Psoas muscle (tissue), 8 donors: ENCODE results near the gene NLN. TPM values are rescaled to one million over a fixed set of nuclear protein-coding genes. Genes with fewer than 3 reads are reported as not detected.

Source experiments
- ATAC-seq, 4 donors: fragments of 200-7000 bp; cut with Tn5 transposase; one replicate each; pipeline ENCODE4 v1.9.1; 2020; ENCODE audit warnings: moderate library complexity in 3 of 4, mild to moderate bottlenecking in 2 of 4
- DNase-seq, 2 donors: peaks; one replicate each; pipeline ENCODE4 v3.0.0-alpha.2; 2020
- H3K27ac ChIP-seq: fragments of 200-600 bp; one replicate; pipeline ENCODE4 v1.8.0; 2022
- H3K27me3 ChIP-seq, 3 donors: fragments of 200-600 bp in 1 of 3; one replicate each; pipeline versions ENCODE4 v1.6.1 to v1.8.0; 2013 to 2022; ENCODE audit warnings: low read length in 2 of 3, mild to moderate bottlenecking in 2 of 3, moderate library complexity in 1 of 3; ENCODE audit not compliant: insufficient read depth in 3 of 3
- H3K36me3 ChIP-seq, 2 donors: fragments of 200-600 bp in 1 of 2; one replicate each; pipeline versions ENCODE4 v1.6.1 to v1.8.0; 2013 to 2022; ENCODE audit warnings: low read depth in 1 of 2, mild to moderate bottlenecking in 1 of 2, moderate library complexity in 1 of 2; ENCODE audit not compliant: insufficient read depth in 1 of 2
- H3K4me1 ChIP-seq: fragments of 200-600 bp; one replicate; pipeline ENCODE4 v1.8.0; 2022
- H3K4me3 ChIP-seq: fragments of 200-600 bp; one replicate; pipeline ENCODE4 v1.8.0; 2022; ENCODE audit warnings: mild to moderate bottlenecking
- H3K9me3 ChIP-seq: fragments of 200-600 bp; one replicate; pipeline ENCODE4 v1.8.0; 2022
- WGBS, 3 donors: extraction: QIAGEN DNeasy Blood & Tissue Kit; methylation state at CpG; one replicate each; pipeline versions ENCODE4 v1.1.6 to v1.1.7; 2013; 5-methylcytosine and 5-hydroxymethylcytosine counted together
- intact Hi-C, 2 donors: fragments of 100-400 bp; cut with DNase I; formaldehyde crosslinking; loops; one replicate each; pipeline versions ENCODE4 v1.11.0 to v1.14.2; 2022
- polyA plus RNA-seq, 3 donors: library from polyadenylated mRNA; stranded (reverse); fragments of 200-250 nt; gene quantifications; one replicate each; pipeline ENCODE4 v1.2.3, GENCODE V29; 2013
- total RNA-seq, 4 donors: library from RNA; stranded (reverse); fragmentation: NEBNext Ultra II Directional in 2 of 4; extraction: Animal tissue kit (Norgen Biotek cat#: 25700) in 2 of 4; gene quantifications; one replicate each; pipeline versions ENCODE4 v1.2.1 to v1.2.4, GENCODE V29; 2021 to 2023
- TF ChIP-seq, protein P1 (sequence below): fragments of 200-600 bp; IDR thresholded peaks from one replicate; pipeline ENCODE4 v1.8.0; 2022; ENCODE audit warnings: antibody characterized with exemption
- donor health status: healthy with polysubstance abuse.
- donor health status: DM: no; HTN: no; CAD: no; lungs with moderate emphysema.
- donor health status: Bipolar disorder and iron deficiency.
- donor health status: healthy.
- donor health status: DM: yes; HTN: yes; CAD: no.
- donor health status: DM: no; HTN: no; CAD: no.
- donor health status: DM: no; HTN: no; CAD: no.
- donor health status: DM: yes; HTN: yes; CAD: no.

The NLN gene
- total and polyA plus RNA-seq, 7 donors: 9.8 to 69.9 (median 31.4) TPM

- no peak for ATAC-seq
- Histone ChIP-seq H3K4me3 (no peak overlapping the region), H3K4me1 (peaks cover 15% of the 10 kb centered on the region), H3K27ac (no peak overlapping the region), H3K27me3 (no peaks in the 10 kb centered on the region), H3K9me3 (no peaks in the 10 kb centered on the region), H3K36me3 (peaks cover 0 to 13% of the 10 kb centered on the region in 2 donors)
- DNase-seq: no peak
- intact Hi-C loops: no loop called here
- TF ChIP-seq, protein P1, sequence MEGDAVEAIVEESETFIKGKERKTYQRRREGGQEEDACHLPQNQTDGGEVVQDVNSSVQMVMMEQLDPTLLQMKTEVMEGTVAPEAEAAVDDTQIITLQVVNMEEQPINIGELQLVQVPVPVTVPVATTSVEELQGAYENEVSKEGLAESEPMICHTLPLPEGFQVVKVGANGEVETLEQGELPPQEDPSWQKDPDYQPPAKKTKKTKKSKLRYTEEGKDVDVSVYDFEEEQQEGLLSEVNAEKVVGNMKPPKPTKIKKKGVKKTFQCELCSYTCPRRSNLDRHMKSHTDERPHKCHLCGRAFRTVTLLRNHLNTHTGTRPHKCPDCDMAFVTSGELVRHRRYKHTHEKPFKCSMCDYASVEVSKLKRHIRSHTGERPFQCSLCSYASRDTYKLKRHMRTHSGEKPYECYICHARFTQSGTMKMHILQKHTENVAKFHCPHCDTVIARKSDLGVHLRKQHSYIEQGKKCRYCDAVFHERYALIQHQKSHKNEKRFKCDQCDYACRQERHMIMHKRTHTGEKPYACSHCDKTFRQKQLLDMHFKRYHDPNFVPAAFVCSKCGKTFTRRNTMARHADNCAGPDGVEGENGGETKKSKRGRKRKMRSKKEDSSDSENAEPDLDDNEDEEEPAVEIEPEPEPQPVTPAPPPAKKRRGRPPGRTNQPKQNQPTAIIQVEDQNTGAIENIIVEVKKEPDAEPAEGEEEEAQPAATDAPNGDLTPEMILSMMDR: no peak
Measured at GRCh38 chr5:65718576-65719310, 3.3 kb upstream of the NLN start.

DNA sequence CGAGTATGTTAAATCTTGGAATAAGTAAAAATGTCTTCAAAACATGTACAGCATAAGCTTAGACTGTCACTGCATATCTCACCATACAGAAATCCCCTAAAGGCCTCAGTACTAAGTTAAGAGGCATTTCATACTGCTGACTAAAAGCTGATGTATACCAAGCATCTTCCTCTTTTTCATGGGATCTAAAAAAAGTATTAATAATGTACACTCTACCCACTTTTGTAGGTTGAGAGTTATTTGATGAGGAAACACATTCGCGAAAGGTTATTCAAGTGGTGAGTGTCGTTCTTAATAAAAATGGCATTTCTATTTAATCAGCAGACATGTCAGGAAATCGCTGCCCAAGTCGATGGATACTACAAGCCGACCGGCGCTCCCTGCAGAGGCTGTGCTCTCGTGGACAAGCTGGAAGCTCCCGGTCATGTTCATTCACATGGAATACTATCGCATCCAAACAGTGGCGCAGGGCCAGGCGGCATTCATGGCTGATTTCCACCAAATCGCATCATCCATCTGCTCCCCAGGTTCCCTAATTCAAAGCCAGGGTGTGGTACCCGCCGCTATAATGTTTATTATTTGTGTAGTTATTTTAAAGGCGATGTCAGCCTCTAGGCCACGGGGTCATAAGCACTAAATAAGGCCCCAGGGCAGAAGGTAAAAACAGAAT, 820 bp upstream of the NLN start:
- peak overlapping the region; percentile 99 for H3K4me3 ChIP-seq
- peaks cover 31% of the 10 kb centered on the region for H3K4me1 ChIP-seq
- peak; percentile 60 to 76 for DNase-seq
- peak overlapping the region; percentile 91 for H3K27ac ChIP-seq
- peak; percentile 29 to 59 (median 38) for ATAC-seq
- H3K9me3 ChIP-seq: no peaks in the 10 kb centered on the region
- H3K27me3 ChIP-seq: no peaks in the 10 kb centered on the region
- TF ChIP-seq, protein P1: no peak
- WGBS, 3 donors: 3 to 6% (median 4%) methylated on average over 19 of the region's 19 CpGs
- peaks cover 0 to 5% of the 10 kb centered on the region in 2 donors for H3K36me3 ChIP-seq
- intact Hi-C loops: no loop called here

DNA sequence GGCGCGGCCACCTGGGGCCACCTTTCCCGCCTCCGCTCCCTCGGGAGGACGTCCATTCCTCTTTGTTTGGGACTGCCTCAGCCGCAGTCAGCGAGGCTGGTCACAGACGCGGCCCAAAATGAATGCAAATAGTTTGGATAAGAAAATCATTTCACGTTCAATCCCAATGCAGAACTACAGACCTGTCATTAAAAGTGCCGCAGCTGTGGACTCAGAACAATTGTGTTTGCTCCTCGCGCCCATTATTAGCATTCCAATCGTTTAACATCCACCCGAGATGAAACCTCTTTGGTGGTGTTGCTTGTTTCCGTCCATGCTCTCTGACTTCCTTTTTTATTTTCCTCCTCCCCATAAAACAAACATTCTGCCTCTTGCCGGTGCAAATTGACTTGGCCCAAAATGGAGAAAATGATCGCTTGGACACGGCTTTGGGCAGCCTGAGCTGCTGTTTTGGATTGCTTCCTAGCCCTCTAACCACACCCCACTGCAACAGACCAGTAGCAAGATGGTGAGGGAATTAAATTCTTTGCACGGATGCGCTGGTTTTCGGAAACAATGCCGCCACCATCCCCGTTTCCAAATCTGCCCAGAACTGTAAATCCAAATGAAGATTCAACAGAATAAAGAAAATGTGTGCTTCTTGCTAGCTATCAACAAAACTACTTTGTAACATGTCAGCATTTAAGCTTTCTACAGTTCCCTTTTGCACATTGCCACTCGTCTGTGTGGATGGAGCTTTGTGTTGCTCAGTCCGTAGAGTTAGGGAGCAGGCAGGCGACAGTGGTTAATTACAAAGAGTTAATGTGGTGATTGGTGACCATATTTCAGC, 784 bp downstream of the NLN start:
- WGBS, 3 donors: 2 to 4% (median 3%) methylated on average over 28 of the region's 28 CpGs
- Histone ChIP-seq H3K36me3 (no peaks in the 10 kb centered on the region), H3K9me3 (no peaks in the 10 kb centered on the region), H3K27me3 (no peaks in the 10 kb centered on the region), H3K4me1 (peaks cover 31% of the 10 kb centered on the region), H3K27ac (peak overlapping the region; percentile 91), H3K4me3 (peak overlapping the region; percentile 99)
- intact Hi-C loops: no loop called here
- TF ChIP-seq, protein P1: no peak
- DNase-seq (no peak), ATAC-seq (peak; percentile 34 to 65 (median 50))

- WGBS, 3 donors: 86 to 87% (median 86%) methylated on average over 7 of the region's 7 CpGs
- no peak for ATAC-seq
- no peak overlapping the region for H3K4me3 ChIP-seq
- DNase-seq: no peak
- peaks cover 17% of the 10 kb centered on the region for H3K4me1 ChIP-seq
- H3K27ac ChIP-seq: peak overlapping the region; percentile 4
- H3K36me3 ChIP-seq: no peaks in the 10 kb centered on the region
- H3K9me3 ChIP-seq: no peaks in the 10 kb centered on the region
- TF ChIP-seq, protein P1: no peak
- H3K27me3 ChIP-seq: no peaks in the 10 kb centered on the region
- intact Hi-C loops: no loop called here
Measured at GRCh38 chr5:65727491-65728156, 5.6 kb downstream of the NLN start.
